ENCODE results near the gene OSTN. TPM values are rescaled to one million over a fixed set of nuclear protein-coding genes. Genes with fewer than 3 reads are reported as not detected.

Gene OSTN
- total and polyA plus RNA-seq, 2 experiments from 2014 or later, result not detected

GRCh38 chr3:191197761-191198306, 1.2 kb upstream of the OSTN start (continued):
- no peak for TF ChIP-seq ETS1 (IDR thresholded peaks at IDR 0.05)
- TF ChIP-seq, protein P1, sequence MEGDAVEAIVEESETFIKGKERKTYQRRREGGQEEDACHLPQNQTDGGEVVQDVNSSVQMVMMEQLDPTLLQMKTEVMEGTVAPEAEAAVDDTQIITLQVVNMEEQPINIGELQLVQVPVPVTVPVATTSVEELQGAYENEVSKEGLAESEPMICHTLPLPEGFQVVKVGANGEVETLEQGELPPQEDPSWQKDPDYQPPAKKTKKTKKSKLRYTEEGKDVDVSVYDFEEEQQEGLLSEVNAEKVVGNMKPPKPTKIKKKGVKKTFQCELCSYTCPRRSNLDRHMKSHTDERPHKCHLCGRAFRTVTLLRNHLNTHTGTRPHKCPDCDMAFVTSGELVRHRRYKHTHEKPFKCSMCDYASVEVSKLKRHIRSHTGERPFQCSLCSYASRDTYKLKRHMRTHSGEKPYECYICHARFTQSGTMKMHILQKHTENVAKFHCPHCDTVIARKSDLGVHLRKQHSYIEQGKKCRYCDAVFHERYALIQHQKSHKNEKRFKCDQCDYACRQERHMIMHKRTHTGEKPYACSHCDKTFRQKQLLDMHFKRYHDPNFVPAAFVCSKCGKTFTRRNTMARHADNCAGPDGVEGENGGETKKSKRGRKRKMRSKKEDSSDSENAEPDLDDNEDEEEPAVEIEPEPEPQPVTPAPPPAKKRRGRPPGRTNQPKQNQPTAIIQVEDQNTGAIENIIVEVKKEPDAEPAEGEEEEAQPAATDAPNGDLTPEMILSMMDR (conservative IDR thresholded peaks at IDR 0.05; ENCODE audit: low read depth in 2 of 2), result no peak
- no peak for TF ChIP-seq POLR2AphosphoS5 (IDR thresholded peaks at IDR 0.05; ENCODE audit: low read depth)
- no peak for TF ChIP-seq CREB1 (CRISPR knock-in tag; IDR thresholded peaks at IDR 0.05; ENCODE audit: low read depth)
- no peak for TF ChIP-seq EZH2 (IDR thresholded peaks at IDR 0.05; ENCODE audit: low read depth, unreplicated experiment)
- TF ChIP-seq EZH2phosphoT487 (IDR thresholded peaks at IDR 0.05; ENCODE audit: unreplicated experiment), result no peak
- no peak for TF ChIP-seq STAT1 (IDR thresholded peaks at IDR 0.05; ENCODE audit: unreplicated experiment)
- TF ChIP-seq ZNF114 (CRISPR knock-in tag; IDR thresholded peaks at IDR 0.05), result no peak
- TF ChIP-seq, protein P2, sequence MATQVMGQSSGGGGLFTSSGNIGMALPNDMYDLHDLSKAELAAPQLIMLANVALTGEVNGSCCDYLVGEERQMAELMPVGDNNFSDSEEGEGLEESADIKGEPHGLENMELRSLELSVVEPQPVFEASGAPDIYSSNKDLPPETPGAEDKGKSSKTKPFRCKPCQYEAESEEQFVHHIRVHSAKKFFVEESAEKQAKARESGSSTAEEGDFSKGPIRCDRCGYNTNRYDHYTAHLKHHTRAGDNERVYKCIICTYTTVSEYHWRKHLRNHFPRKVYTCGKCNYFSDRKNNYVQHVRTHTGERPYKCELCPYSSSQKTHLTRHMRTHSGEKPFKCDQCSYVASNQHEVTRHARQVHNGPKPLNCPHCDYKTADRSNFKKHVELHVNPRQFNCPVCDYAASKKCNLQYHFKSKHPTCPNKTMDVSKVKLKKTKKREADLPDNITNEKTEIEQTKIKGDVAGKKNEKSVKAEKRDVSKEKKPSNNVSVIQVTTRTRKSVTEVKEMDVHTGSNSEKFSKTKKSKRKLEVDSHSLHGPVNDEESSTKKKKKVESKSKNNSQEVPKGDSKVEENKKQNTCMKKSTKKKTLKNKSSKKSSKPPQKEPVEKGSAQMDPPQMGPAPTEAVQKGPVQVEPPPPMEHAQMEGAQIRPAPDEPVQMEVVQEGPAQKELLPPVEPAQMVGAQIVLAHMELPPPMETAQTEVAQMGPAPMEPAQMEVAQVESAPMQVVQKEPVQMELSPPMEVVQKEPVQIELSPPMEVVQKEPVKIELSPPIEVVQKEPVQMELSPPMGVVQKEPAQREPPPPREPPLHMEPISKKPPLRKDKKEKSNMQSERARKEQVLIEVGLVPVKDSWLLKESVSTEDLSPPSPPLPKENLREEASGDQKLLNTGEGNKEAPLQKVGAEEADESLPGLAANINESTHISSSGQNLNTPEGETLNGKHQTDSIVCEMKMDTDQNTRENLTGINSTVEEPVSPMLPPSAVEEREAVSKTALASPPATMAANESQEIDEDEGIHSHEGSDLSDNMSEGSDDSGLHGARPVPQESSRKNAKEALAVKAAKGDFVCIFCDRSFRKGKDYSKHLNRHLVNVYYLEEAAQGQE (IDR thresholded peaks at IDR 0.05; ENCODE audit: unreplicated experiment), result no peak
- no peak for TF ChIP-seq ZNF331 (CRISPR knock-in tag; IDR thresholded peaks at IDR 0.05; ENCODE audit: low read depth)
- no peak for TF ChIP-seq JUNB (IDR thresholded peaks at IDR 0.05; ENCODE audit: unreplicated experiment)

DNA sequence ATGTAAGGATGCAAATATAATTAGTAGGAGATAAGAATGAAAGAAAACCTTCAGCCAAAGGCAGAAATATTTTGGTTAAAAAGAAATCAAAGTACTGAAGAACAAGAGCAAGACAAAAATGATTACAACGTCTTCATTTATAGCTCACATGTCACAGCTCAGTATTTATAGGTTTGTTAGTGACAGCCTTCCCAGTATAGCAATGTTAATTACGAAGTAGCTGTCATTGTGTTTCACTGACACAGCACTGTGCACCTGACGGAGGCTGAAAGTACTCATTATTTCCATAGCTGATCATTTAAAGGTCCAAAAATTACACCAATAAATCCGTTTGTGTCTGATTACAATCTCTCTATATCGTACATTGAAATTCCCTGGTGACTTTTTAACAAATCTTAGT, 561 bp upstream of the OSTN start:
- H3K4me2 ChIP-seq, result no peak overlapping the region
- Mint-ChIP-seq H3K4me3 (no peak overlapping the region), H3K36me3 (ENCODE audit: low read depth) (no peaks in the 10 kb centered on the region), H3K27me3 (ENCODE audit: insufficient read depth, low read depth, poor library complexity) (no peaks in the 10 kb centered on the region), H3K27ac (no peak overlapping the region), H3K9me3 (no peaks in the 10 kb centered on the region), H3K4me1 (no peaks in the 10 kb centered on the region)
- H3F3A ChIP-seq (replicated peaks; ENCODE audit: low read depth), result no peaks in the 10 kb centered on the region
- no peak overlapping the region for H3K4me3 ChIP-seq
- DNase-seq (ENCODE audit: low spot score), result no peak
- no peaks in the 10 kb centered on the region for H3K27me3 ChIP-seq (ENCODE audit: insufficient read depth)
- no peaks in the 10 kb centered on the region for H3K79me2 ChIP-seq (replicated peaks; ENCODE audit: insufficient read depth)
- H3K9me2 ChIP-seq (ENCODE audit: insufficient read depth), result no peaks in the 10 kb centered on the region
- no peaks in the 10 kb centered on the region for H3K36me3 ChIP-seq (ENCODE audit: insufficient read depth)
- no peak for ATAC-seq
- H4K20me1 ChIP-seq (replicated peaks; ENCODE audit: insufficient read depth), result no peaks in the 10 kb centered on the region
- no peak overlapping the region for H3K27ac ChIP-seq (ENCODE audit: low read depth)
- H2AFZ ChIP-seq, result no peak overlapping the region
- H3K4me1 ChIP-seq (ENCODE audit: insufficient read depth), result no peaks in the 10 kb centered on the region
- no peak for TF ChIP-seq ETS1 (IDR thresholded peaks at IDR 0.05)
- TF ChIP-seq ZNF331 (CRISPR knock-in tag; IDR thresholded peaks at IDR 0.05; ENCODE audit: low read depth), result no peak
- no peak for TF ChIP-seq CREB1 (CRISPR knock-in tag; IDR thresholded peaks at IDR 0.05; ENCODE audit: low read depth)
- TF ChIP-seq, protein P2 (IDR thresholded peaks at IDR 0.05; ENCODE audit: unreplicated experiment), result no peak

Data from GM23338 (cell line).